Heart left ventricle (tissue), 16 donors: ENCODE measurements around the gene DOCK1. TPM values are rescaled to one million over a fixed set of nuclear protein-coding genes. Genes with fewer than 3 reads are reported as not detected.

Experiments used
- ATAC-seq, 4 donors: fragments of 200-7000 bp; cut with Tn5 transposase; one replicate each; pipeline ENCODE4 v1.9.1; 2020 to 2022; ENCODE audit warnings: moderate library complexity in 4 of 4, mild to moderate bottlenecking in 3 of 4, moderate number of reproducible peaks in 1 of 4
- DNase-seq, 5 donors: peaks; one replicate each; pipeline ENCODE4 v3.0.0-alpha.2; 2020
- H3K27ac ChIP-seq, 12 donors: fragments of 200-600 bp; sonication (generic) in 4 of 12; one replicate each; pipeline versions ENCODE4 v1.5.0 to v1.8.0; 2016 to 2022; ENCODE audit warnings: mild to moderate bottlenecking in 2 of 12
- H3K27me3 ChIP-seq, 9 donors: fragments of 200-600 bp; sonication (generic) in 2 of 9; one replicate each; pipeline versions ENCODE4 v1.5.1 to v1.8.0; 2016 to 2022; ENCODE audit warnings: mild to moderate bottlenecking in 3 of 9
- H3K36me3 ChIP-seq, 9 donors: fragments of 200-600 bp; sonication (generic) in 2 of 9; one replicate each; pipeline versions ENCODE4 v1.5.0 to v1.8.0; 2018 to 2022; ENCODE audit warnings: mild to moderate bottlenecking in 2 of 9
- H3K4me1 ChIP-seq, 12 donors: fragments of 200-600 bp; sonication (generic) in 4 of 12; one replicate each; pipeline versions ENCODE4 v1.5.0 to v1.8.0; 2016 to 2022; ENCODE audit warnings: mild to moderate bottlenecking in 3 of 12
- H3K4me3 ChIP-seq, 12 donors: fragments of 200-600 bp; sonication (generic) in 4 of 12; one replicate each; pipeline versions ENCODE4 v1.5.0 to v1.8.0; 2017 to 2022; ENCODE audit warnings: mild to moderate bottlenecking in 9 of 12, moderate library complexity in 4 of 12
- H3K9me3 ChIP-seq, 12 donors: fragments of 200-600 bp; sonication (generic) in 4 of 12; one replicate each; pipeline versions ENCODE4 v1.5.0 to v1.8.0; 2016 to 2022; ENCODE audit warnings: mild to moderate bottlenecking in 1 of 12
- POLR2A ChIP-seq, 2 donors: fragments of 450-650 bp; IDR thresholded peaks; one replicate each; pipeline ENCODE4 v1.6.1; 2017; ENCODE audit warnings: antibody characterized with exemption in 2 of 2, mild to moderate bottlenecking in 2 of 2, moderate library complexity in 2 of 2
- WGBS, 4 donors: extraction: QIAGEN DNeasy Blood & Tissue Kit in 2 of 4; methylation state at CpG; one replicate each; pipeline versions ENCODE4 v1.1.5 to v1.1.7; 2013 to 2018; 5-methylcytosine and 5-hydroxymethylcytosine counted together
- intact Hi-C, 10 donors: fragments of 100-400 bp; cut with DNase I; formaldehyde crosslinking; loops; one replicate each; pipeline versions ENCODE4 v1.11.1 to v1.14.2; 2022
- polyA plus RNA-seq, 2 donors: library from polyadenylated mRNA; stranded (reverse); fragments of 200-250 nt; gene quantifications; one replicate each; pipeline ENCODE4 v1.2.3, GENCODE V29; 2013
- total RNA-seq, 9 donors: library from RNA; depleted of rRNA in 2 of 9; stranded (reverse); fragments of >200 nt in 2 of 9; fragmentation: NEBNext Ultra II Directional in 3 of 9; extraction: Animal tissue kit (Norgen Biotek cat#: 25700) in 3 of 9; gene quantifications; one replicate each; pipeline versions ENCODE4 v1.1.0 to v1.2.4, GENCODE V29; 2016 to 2023
- TF ChIP-seq, protein P1 (sequence below), 12 donors: fragments of 200-600 bp; sonication (generic) in 4 of 12; IDR thresholded peaks; one replicate each; pipeline versions ENCODE4 v1.5.0 to v1.8.0; 2018 to 2022; ENCODE audit warnings: antibody characterized with exemption in 12 of 12, mild to moderate bottlenecking in 5 of 12
- donor health status: ischemic (EF 13 %, LVEDD 7.1; RV severe dilation, severe dysfunction).
- donor health status: healthy with polysubstance abuse.
- donor health status: DM: no; HTN: yes; CAD: no.
- donor health status: DM: no; HTN: no; CAD: no.
- donor health status: ischemic (EF 25% LVEDD 6.9; RV normal size, moderate dysfunction).
- donor health status: ischemic (EF 25% LVEDD 5.7; RV mildly dilated, moderate dysfunction).
- donor health status: healthy.
- donor health status: DM: yes; HTN: yes; CAD: no.
- donor health status: ischemic (EF 35%, LVEDD 5.7; RV mildly dilated, moderate dysfunction).
- donor health status: nonischemic (EF 11% LVEDD 7.7; RV severe dilation, severe dysfunction).
- donor health status: DM: yes; HTN: yes; CAD: no.
- donor health status: PGD.
- donor health status: ischemic (EF 29% LVEDD 5.4; RV normal size, mild dysfunction).
- donor health status: nonischemic (EF 23%, LVEDD 6.1; RV moderate dilation, normal function).

DOCK1 gene
- total and polyA plus RNA-seq, 11 donors = 5.0 to 31.6 (median 18.6) TPM

- 94 to 98% (median 95%) methylated on average over 8 of the region's 8 CpGs for WGBS, 4 donors
- intact Hi-C loops = no loop called here
- H3K27ac ChIP-seq = no peak overlapping the region
- TF ChIP-seq POLR2A (IDR thresholded peaks at IDR 0.05) = no peak
- TF ChIP-seq, protein P1, sequence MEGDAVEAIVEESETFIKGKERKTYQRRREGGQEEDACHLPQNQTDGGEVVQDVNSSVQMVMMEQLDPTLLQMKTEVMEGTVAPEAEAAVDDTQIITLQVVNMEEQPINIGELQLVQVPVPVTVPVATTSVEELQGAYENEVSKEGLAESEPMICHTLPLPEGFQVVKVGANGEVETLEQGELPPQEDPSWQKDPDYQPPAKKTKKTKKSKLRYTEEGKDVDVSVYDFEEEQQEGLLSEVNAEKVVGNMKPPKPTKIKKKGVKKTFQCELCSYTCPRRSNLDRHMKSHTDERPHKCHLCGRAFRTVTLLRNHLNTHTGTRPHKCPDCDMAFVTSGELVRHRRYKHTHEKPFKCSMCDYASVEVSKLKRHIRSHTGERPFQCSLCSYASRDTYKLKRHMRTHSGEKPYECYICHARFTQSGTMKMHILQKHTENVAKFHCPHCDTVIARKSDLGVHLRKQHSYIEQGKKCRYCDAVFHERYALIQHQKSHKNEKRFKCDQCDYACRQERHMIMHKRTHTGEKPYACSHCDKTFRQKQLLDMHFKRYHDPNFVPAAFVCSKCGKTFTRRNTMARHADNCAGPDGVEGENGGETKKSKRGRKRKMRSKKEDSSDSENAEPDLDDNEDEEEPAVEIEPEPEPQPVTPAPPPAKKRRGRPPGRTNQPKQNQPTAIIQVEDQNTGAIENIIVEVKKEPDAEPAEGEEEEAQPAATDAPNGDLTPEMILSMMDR (IDR thresholded peaks at IDR 0.05) = no peak
- no peaks in the 10 kb centered on the region for H3K4me1 ChIP-seq
- ATAC-seq (no peak), DNase-seq (no peak)
- no peak overlapping the region for H3K4me3 ChIP-seq
- H3K27me3 ChIP-seq = no peaks in the 10 kb centered on the region
- peaks cover 0 to 98% (median 65%) of the 10 kb centered on the region in 9 donors for H3K36me3 ChIP-seq
- H3K9me3 ChIP-seq = no peaks in the 10 kb centered on the region
These were observed 134.2 kb downstream of the DOCK1 start for GRCh38 chr10:127039435-127039834.

DNA sequence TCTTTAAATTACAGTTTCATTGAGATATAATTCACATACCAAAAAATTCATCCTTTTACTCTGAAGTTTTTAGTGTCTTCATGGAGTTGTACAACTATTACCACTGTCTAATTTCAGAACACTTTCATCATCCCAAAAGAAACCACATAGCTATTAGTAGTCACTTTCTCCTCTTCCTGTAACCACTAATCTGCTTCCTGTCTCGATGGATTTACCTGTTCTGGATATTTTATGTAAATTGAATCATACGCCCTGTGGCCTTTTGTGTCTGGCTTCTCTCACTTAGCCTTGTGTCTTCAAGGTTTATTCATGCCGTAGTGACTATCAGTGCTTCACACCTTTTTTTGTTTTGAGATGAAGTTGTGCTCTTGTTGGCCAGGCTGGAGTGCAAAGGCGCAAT lies 135.5 kb downstream of the DOCK1 start:
- H3K27ac ChIP-seq = no peak overlapping the region
- no peaks in the 10 kb centered on the region for H3K27me3 ChIP-seq
- intact Hi-C loops = no loop called here
- no peaks in the 10 kb centered on the region for H3K9me3 ChIP-seq
- ATAC-seq (no peak), DNase-seq (no peak)
- TF ChIP-seq, protein P1 (IDR thresholded peaks at IDR 0.05) = no peak
- no peak for TF ChIP-seq POLR2A (IDR thresholded peaks at IDR 0.05)
- no peaks in the 10 kb centered on the region for H3K4me1 ChIP-seq
- 76 to 92% (median 85%) methylated on average over 4 of the region's 4 CpGs for WGBS, 4 donors
- H3K4me3 ChIP-seq = no peak overlapping the region
- H3K36me3 ChIP-seq = peaks cover 0 to 96% (median 65%) of the 10 kb centered on the region in 9 donors

GRCh38 chr10:127041552-127041951 lies 136.3 kb downstream of the DOCK1 start:
- Histone ChIP-seq H3K9me3 (no peaks in the 10 kb centered on the region), H3K27me3 (no peaks in the 10 kb centered on the region), H3K4me3 (no peak overlapping the region), H3K4me1 (no peaks in the 10 kb centered on the region), H3K36me3 (peaks cover 0 to 98% (median 65%) of the 10 kb centered on the region in 9 donors), H3K27ac (no peak overlapping the region)
- ATAC-seq (peak in 1 of 4 donors; percentile 57), DNase-seq (no peak)
- WGBS, 4 donors = 80 to 85% (median 82%) methylated on average over 6 of the region's 6 CpGs
- intact Hi-C loops = no loop called here
- TF ChIP-seq, protein P1 (IDR thresholded peaks at IDR 0.05) = no peak
- no peak for TF ChIP-seq POLR2A (IDR thresholded peaks at IDR 0.05)

DNA sequence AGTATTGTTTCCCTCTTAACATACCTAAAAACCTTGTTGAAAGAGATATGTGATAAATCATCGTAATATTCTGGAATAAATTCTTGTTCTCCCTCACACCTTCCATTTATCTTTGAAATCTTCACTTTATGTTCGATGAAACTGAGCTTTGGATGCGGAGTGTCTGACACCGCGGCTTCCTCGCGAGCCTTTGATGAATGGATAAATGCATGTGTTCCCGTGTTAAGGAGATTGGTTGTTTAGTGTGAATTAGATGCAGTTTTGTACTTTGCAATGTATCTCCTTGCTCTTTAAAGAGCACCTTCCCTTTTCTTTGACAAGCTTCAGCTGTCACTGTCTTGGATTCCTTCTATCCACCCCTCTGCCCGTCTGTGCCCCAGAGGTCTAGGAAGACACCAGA lies 138.1 kb downstream of the DOCK1 start:
- Histone ChIP-seq H3K4me1 (no peaks in the 10 kb centered on the region), H3K9me3 (no peaks in the 10 kb centered on the region), H3K27ac (no peak overlapping the region), H3K27me3 (no peaks in the 10 kb centered on the region), H3K36me3 (peaks cover 0 to 81% (median 52%) of the 10 kb centered on the region in 9 donors), H3K4me3 (no peak overlapping the region)
- DNase-seq = no peak
- ATAC-seq = no peak
- WGBS, 4 donors = 94 to 95% (median 94%) methylated on average over 9 of the region's 9 CpGs
- intact Hi-C loops = no loop called here
- TF ChIP-seq, protein P1 (IDR thresholded peaks at IDR 0.05) = no peak
- TF ChIP-seq POLR2A (IDR thresholded peaks at IDR 0.05) = no peak
